ENCODE results near the gene SNHG17.

- no peak for TF ChIP-seq CTCF (IDR thresholded peaks at IDR 0.05)
- no peak for TF ChIP-seq POLR2A (IDR thresholded peaks at IDR 0.05)
- TF ChIP-seq EP300 (IDR thresholded peaks at IDR 0.05) = no peak
Observed at GRCh38 chr20:38383147-38383546, 52.0 kb downstream of the SNHG17 start.
